CD4-positive, alpha-beta T cell treated with Interleukin-15 for 4 hours (primary cell): ENCODE measurements around the gene PRKN.
"Not testable (repeated sequence)": the region's sequence is repeated elsewhere in the genome, so short reads cannot be mapped to it uniquely, and the experiment has no call there.

Experiments
- DNase-seq: peaks from one replicate; pipeline ENCODE4 v3.0.0-alpha.2; 2020; ENCODE audit warnings: low spot score

The PRKN gene

GRCh38 chr6:162443101-162443500, 284.5 kb downstream of the PRKN start:
- DNase-seq: no peak

- DNase-seq: no peak
Observed at GRCh38 chr6:162442687-162443086, 284.9 kb downstream of the PRKN start.

- no peak for DNase-seq
Observed at GRCh38 chr6:162441991-162442390, 285.6 kb downstream of the PRKN start.

GRCh38 chr6:162438980-162439379, 288.6 kb downstream of the PRKN start:
- DNase-seq: no peak

- no peak for DNase-seq
Observed at GRCh38 chr6:162435071-162435470, 292.5 kb downstream of the PRKN start.

- DNase-seq: no peak
Observed at GRCh38 chr6:162421004-162421403, 306.6 kb downstream of the PRKN start.

GRCh38 chr6:162416831-162417537, 310.6 kb downstream of the PRKN start:
- DNase-seq: no peak

GRCh38 chr6:162416307-162416706, 311.3 kb downstream of the PRKN start:
- no peak for DNase-seq

- no peak for DNase-seq
Observed at GRCh38 chr6:162409741-162410691, 317.6 kb downstream of the PRKN start.

GRCh38 chr6:162408826-162409535, 318.6 kb downstream of the PRKN start:
- DNase-seq: no peak

- no peak for DNase-seq
Observed at GRCh38 chr6:162404951-162405350, 322.6 kb downstream of the PRKN start.

GRCh38 chr6:162403031-162403430, 324.5 kb downstream of the PRKN start:
- no peak for DNase-seq

GRCh38 chr6:162395181-162395580, 332.4 kb downstream of the PRKN start:
- no peak for DNase-seq

GRCh38 chr6:162390961-162391811, 336.4 kb downstream of the PRKN start:
- DNase-seq: not testable (repeated sequence)

GRCh38 chr6:162389343-162390085, 338.1 kb downstream of the PRKN start:
- no peak for DNase-seq

GRCh38 chr6:162388383-162388777, 339.2 kb downstream of the PRKN start:
- no peak for DNase-seq

- DNase-seq: no peak
Observed at GRCh38 chr6:162387718-162388382, 339.7 kb downstream of the PRKN start.

GRCh38 chr6:162385980-162386379, 341.6 kb downstream of the PRKN start:
- DNase-seq: no peak

- no peak for DNase-seq
Observed at GRCh38 chr6:162379757-162380409, 347.7 kb downstream of the PRKN start.

- DNase-seq: no peak
Observed at GRCh38 chr6:162377735-162378134, 349.8 kb downstream of the PRKN start.
